Measurements from ENCODE around the gene ATP2B3. TPM values are rescaled to one million over a fixed set of nuclear protein-coding genes. Genes with fewer than 3 reads are reported as not detected.
A peak's percentile ranks its signal among the peaks of the same experiment; 100 is the strongest.

Gene ATP2B3
- total RNA-seq, 1 donor from 2014 or later: 0.60 TPM

- TF ChIP-seq, protein P1, sequence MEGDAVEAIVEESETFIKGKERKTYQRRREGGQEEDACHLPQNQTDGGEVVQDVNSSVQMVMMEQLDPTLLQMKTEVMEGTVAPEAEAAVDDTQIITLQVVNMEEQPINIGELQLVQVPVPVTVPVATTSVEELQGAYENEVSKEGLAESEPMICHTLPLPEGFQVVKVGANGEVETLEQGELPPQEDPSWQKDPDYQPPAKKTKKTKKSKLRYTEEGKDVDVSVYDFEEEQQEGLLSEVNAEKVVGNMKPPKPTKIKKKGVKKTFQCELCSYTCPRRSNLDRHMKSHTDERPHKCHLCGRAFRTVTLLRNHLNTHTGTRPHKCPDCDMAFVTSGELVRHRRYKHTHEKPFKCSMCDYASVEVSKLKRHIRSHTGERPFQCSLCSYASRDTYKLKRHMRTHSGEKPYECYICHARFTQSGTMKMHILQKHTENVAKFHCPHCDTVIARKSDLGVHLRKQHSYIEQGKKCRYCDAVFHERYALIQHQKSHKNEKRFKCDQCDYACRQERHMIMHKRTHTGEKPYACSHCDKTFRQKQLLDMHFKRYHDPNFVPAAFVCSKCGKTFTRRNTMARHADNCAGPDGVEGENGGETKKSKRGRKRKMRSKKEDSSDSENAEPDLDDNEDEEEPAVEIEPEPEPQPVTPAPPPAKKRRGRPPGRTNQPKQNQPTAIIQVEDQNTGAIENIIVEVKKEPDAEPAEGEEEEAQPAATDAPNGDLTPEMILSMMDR (IDR thresholded peaks at IDR 0.05; ENCODE audit: unreplicated experiment): no peak
- Mint-ChIP-seq H3K27me3 (no peaks in the 10 kb centered on the region), H3K27ac (no peak overlapping the region), H3K36me3 (ENCODE audit: insufficient read depth) (no peaks in the 10 kb centered on the region), H3K4me3 (ENCODE audit: low read depth) (no peak overlapping the region), H3K4me1 (ENCODE audit: low read depth) (no peaks in the 10 kb centered on the region), H3K9me3 (ENCODE audit: low read depth) (no peaks in the 10 kb centered on the region)
- no peak for DNase-seq (ENCODE audit: low spot score, unreplicated experiment)
These were observed 23.4 kb upstream of the ATP2B3 start for GRCh38 chrX:153494061-153494460.

DNA sequence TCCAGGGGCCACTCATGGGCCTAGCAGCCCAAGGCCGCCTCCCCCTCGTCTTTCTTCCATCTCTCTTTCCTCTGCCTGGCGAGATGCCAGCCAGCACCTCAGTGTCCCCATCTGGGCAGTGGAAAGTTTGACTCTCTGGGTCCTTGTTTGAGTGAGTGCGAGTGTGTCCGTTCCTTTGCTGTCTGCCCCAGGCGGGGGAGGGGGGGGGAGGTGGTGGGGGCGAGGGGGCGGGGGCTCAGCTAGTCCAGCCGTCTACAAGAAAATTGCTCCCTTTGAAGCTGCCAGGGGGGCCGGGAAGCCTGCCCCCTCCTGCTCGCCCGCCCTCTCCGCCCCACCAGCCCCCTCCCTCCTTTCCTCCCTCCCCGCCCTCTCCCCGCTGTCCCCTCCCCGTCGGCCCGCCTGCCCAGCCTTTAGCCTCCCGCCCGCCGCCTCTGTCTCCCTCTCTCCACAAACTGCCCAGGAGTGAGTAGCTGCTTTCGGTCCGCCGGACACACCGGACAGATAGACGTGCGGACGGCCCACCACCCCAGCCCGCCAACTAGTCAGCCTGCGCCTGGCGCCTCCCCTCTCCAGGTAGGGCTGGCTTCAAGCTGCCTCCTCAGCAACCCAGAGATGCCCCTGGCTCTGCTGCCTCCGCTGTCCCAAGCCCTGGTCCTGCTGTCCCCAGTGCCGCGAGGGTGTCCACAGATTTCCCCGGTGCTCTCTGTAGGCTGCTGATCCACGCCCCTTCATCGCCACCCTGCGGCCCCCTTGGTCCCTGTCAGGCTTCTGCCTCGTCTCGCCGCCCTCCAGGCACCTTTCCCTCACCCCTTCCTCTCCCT, 22.7 kb upstream of the ATP2B3 start, which contains the start of gene BGN:
Gene BGN (plus strand): TSS at position 440 of the 821 bp plus-strand sequence. CDS start 9,652 bp downstream, outside the sequence.
- no peak within 1 kb of the TSS for H3K4me3 Mint-ChIP-seq (ENCODE audit: low read depth)
- H3K9me3 Mint-ChIP-seq (ENCODE audit: low read depth): no peaks in the 10 kb centered on the region
- H3K27ac Mint-ChIP-seq: no peak within 1 kb of the TSS
- no peak for DNase-seq (ENCODE audit: low spot score, unreplicated experiment)
- TF ChIP-seq, protein P1 (IDR thresholded peaks at IDR 0.05; ENCODE audit: unreplicated experiment): peak; percentile 26
- no peaks in the 10 kb centered on the region for H3K27me3 Mint-ChIP-seq
- H3K36me3 Mint-ChIP-seq (ENCODE audit: insufficient read depth): no peaks in the 10 kb centered on the region
- H3K4me1 Mint-ChIP-seq (ENCODE audit: low read depth): no peaks in the 10 kb centered on the region

- H3K4me1 Mint-ChIP-seq (ENCODE audit: low read depth): no peaks in the 10 kb centered on the region
- DNase-seq (ENCODE audit: low spot score, unreplicated experiment): no peak
- H3K36me3 Mint-ChIP-seq (ENCODE audit: insufficient read depth): no peaks in the 10 kb centered on the region
- no peak overlapping the region for H3K4me3 Mint-ChIP-seq (ENCODE audit: low read depth)
- peaks cover under 1% of the 10 kb centered on the region for H3K9me3 Mint-ChIP-seq (ENCODE audit: low read depth)
- H3K27ac Mint-ChIP-seq: no peak overlapping the region
- TF ChIP-seq, protein P1 (IDR thresholded peaks at IDR 0.05; ENCODE audit: unreplicated experiment): peak; percentile 3
- H3K27me3 Mint-ChIP-seq: no peaks in the 10 kb centered on the region
These were observed 22.1 kb upstream of the ATP2B3 start for GRCh38 chrX:153495362-153495751.

DNA sequence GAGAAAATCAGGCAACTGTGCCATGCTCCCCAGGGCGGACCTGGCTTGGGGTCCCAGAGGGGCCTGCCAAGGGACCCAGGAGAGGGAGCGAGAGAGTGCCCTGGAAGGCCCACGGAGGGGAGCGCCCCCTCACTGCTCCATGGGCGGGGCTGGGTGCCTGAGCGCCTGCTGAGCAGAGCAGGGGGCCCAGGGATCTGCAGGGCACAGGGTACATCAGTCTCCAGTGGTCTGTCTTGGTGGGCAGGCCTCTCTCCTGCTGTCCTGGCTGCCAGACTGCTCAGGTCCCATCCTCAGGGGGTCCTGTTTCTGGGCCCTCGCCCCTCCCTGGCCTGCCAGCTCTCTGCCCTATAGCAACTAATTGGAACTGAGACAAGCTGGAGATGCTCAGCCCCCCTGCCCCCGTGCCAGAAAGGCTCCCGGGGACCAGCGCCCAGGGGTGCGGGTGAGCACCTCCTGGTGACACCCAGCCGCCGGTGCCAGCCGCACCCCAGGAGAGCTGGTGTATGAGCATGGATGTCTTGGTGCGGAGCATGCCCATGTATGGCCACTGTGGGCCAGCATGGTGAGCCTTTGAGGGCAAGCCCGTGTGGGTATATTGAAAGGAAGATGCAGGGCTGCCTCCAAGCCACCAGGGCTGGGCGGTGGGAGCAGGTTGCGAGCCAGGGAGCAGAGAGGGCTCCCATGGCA, 21.4 kb upstream of the ATP2B3 start:
- DNase-seq (ENCODE audit: low spot score, unreplicated experiment): no peak
- TF ChIP-seq, protein P1 (IDR thresholded peaks at IDR 0.05; ENCODE audit: unreplicated experiment): no peak
- Mint-ChIP-seq H3K27ac (no peak overlapping the region), H3K9me3 (ENCODE audit: low read depth) (peaks cover 7% of the 10 kb centered on the region), H3K4me3 (ENCODE audit: low read depth) (no peak overlapping the region), H3K4me1 (ENCODE audit: low read depth) (no peaks in the 10 kb centered on the region), H3K36me3 (ENCODE audit: insufficient read depth) (peaks cover 5% of the 10 kb centered on the region), H3K27me3 (no peaks in the 10 kb centered on the region)

GRCh38 chrX:153496590-153496959, 20.9 kb upstream of the ATP2B3 start:
- peaks cover 8% of the 10 kb centered on the region for H3K9me3 Mint-ChIP-seq (ENCODE audit: low read depth)
- H3K4me1 Mint-ChIP-seq (ENCODE audit: low read depth): no peaks in the 10 kb centered on the region
- no peak for DNase-seq (ENCODE audit: low spot score, unreplicated experiment)
- no peak overlapping the region for H3K27ac Mint-ChIP-seq
- no peak overlapping the region for H3K4me3 Mint-ChIP-seq (ENCODE audit: low read depth)
- TF ChIP-seq, protein P1 (IDR thresholded peaks at IDR 0.05; ENCODE audit: unreplicated experiment): no peak
- H3K36me3 Mint-ChIP-seq (ENCODE audit: insufficient read depth): peaks cover 5% of the 10 kb centered on the region
- H3K27me3 Mint-ChIP-seq: no peaks in the 10 kb centered on the region
